ENCODE data around the gene TSPAN5.

Gene TSPAN5

DNA sequence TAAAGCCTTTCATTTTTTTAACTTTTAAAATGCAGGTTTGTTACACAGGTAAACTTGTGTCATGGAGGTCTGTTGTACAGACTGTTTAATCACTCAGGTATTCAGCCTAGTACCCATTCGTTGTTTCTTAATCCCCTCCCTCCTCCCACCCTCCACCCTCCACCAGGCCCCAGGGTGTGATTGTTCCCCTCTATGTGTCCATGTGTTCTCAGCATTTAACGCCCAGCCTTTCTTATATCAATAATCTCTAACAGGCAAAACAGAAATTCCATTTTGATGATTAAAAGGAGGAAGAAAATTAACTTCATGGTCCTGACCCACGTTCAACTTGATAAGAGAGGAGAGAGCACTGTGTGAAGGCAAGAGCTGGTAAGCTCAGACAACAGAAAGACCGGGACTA, 75.1 kb downstream of the TSPAN5 start:
- DNase-seq, result no peak

DNA sequence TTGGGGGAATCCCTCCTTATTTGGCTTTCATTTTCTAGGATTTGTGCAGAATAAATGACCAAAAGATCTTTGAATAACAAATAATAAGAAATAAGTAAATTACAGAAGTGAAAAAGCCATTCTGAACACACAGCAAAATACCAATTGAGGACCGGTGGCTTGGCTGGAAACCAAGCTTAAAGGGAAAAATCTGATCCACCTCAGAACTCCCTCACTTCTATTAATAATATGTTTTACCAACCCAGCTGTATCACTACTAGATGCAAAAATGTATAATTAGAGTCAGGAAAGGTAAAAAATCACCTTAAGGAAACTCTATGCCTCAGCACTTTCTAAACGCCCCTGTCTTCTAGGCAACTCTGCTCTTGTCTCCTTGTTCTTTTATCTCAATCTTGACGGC, 77.3 kb downstream of the TSPAN5 start:
- DNase-seq, result no peak

DNA sequence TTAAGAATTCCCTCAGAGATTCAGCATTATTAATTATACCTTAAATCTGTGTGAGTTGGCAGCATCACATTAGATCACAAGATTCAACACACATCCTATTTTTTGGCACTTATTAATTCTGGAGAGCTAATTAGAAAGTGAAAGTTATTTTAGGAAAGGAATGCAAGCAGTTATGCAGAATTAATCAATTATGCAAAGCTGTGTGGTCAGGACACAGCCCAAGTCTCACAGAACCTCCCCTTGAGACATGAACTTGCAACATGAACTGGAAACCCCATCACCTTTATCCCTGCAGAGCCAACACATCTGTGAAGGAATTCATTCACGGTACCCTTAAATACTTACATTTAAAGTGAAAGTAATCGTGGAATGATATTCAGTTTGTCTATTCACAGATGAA, 80.5 kb downstream of the TSPAN5 start:
- DNase-seq, result no peak

DNA sequence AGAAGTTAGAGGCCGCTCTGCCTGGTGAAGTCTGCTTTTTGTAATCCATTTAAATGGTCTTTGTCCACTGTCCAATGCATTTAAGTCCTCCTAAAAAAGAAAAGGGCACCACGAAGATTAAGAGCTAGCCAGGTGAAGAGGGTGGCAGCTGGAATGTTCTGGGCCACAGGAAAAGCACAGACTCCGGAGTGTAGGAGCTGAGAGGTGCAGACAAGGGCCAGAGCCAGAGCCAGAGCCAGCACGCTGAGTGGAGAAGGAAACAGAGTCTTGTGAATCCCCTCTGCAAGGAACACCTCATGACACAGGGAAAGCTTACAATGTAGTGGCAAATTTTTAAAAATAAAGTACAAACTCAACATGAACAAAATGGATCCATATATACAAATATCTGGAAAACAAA, 83.6 kb downstream of the TSPAN5 start:
- DNase-seq, result no peak

DNA sequence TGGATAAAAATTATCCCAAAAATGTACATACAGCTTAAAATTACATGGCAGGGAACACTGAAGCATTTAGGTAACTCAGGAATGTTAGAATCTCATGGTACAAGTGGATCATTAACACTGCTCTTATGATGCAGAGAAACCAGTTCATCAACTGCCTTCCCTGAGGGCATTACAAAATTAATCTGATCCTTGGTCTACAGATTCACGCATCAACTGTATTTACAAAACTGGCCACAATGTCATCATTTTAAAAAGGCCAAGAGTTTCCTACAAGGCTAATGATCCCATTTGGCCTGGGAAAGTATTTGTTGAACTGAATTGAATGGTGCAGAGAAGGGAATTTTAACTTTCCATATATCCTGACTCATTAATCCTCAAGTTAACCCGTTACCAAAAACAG, 84.6 kb downstream of the TSPAN5 start:
- DNase-seq, result no peak

DNA sequence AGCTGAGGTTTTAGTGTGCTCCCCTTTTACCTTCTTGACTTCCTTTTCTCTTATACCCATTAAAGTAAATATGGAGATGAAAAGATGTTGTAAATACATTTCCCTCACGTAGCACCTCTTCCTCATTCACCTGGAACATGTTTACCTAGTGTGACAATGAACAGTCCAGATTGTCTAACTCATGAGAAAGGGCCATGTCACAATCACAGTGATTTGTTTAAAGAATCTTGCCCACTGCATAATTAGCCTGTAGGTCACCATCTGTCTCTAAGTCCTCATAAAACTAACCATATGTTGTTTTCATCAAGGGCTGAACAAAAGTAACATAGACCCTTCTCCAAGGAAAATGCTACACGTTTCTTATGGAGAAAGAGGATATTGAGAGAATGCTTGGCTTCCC, 85.7 kb downstream of the TSPAN5 start:
- DNase-seq, result no peak

DNA sequence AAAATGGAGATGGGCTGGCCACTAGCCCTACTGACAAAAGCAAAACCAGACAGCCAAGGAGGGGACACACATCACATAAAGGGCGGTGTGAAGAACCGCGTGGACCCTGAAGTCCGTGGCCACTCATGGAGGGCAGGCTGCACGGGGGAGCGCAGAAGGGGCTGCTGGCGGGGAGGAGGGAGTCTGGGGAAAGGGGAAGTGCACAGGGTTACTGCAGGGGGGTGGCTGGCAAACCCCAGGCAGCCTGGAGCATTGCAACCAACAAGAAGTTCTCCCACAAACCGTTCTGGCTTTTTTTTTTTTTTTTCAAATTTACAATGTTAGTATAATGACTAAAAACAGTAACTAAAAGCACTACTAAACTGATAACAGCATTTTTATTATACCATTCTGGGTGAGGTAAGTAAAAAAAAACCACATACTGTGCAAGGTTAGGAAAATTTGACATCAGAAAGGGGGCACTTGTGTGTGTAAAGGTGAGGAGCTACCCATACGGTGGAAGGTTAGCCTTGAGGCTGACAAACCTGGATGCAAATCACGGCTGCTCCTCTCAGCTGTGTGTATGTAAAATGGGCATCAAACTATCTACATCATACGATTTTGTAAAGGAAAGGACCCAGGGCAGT, 87.1 kb downstream of the TSPAN5 start:
- DNase-seq, result peak in 1 of 2 donors; percentile 50

DNA sequence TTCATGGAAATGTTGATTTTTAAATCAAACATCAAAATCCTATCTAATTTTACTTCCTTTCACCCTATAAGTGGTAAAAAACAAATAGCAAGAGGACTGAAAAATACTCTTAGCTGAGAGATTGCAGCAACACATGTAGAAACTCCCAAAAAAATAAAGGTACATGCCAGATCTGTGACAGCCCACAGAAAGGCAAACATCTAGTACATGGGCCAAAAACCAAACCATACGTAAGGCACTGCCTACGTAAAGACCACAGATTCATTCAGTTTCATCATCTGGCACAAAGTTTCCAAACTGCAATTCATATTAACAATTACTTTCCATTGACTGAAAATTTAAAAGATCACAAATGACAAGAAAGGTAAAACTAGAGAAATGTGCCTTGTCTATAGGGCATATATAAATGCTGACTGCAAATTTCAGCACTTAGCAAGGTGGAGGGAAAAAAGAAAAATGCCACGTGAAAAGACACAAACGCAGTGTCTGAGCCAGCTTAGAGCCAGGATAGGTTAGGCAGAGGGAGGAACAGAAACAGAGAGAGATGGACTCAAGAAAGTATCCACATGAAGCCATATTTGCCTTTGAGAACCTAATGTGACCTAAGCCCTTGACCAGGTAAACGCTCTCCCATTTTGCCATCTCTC, 88.1 kb downstream of the TSPAN5 start:
- DNase-seq, result no peak

DNA sequence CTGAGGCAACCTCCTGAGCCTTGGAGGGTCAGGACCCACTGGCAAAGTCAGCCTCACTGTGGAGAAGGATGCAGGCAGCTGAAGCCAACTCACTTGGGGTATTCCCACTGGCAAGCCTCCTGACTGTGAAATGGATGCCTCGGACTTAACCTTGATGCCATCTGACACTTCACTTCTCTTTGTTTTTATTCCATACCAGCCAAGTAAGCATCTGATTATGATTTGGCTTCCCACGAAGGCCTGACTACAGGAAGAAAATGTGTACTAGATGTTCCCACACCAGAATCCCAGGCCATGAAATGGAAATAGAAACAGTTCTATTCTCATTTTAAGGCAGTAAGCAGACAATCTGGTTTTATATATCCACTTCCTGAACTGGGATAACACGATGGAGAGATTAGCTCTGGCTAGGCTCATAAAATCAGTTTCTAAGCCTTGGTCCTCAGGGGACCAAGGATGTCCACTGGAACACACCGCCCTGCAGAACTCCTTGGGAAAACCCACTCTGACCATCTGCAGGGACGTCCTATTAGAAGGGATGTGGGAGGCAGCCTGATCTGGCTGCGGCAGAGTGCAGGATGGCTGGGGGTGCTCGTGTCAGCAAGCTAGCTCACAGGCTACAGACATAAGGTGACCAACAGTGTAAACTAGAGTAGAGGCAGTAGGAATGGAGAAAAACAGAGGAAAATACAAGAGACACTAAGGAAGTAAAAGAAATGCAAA, 89.3 kb downstream of the TSPAN5 start:
- no peak for DNase-seq

DNA sequence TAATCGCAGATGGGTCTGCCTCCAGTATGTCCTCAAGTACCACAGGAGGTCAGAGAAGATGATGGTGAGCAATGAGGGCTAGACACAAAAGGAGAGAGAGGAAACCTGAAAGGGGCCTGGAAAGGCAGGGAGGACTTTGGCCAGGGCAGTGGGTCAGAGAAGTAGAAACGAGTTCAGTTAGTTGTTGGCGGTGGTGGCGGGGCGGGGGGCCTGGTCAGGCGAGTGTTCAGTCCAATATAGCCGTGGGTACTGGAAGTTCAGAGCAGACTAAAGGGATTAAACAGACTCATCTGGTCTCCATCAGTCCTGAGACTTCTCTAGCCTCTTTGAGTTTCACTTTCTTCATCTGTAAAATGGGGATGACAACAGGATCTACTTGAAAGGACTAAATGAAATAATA, 90.8 kb downstream of the TSPAN5 start:
- no peak for DNase-seq

DNA sequence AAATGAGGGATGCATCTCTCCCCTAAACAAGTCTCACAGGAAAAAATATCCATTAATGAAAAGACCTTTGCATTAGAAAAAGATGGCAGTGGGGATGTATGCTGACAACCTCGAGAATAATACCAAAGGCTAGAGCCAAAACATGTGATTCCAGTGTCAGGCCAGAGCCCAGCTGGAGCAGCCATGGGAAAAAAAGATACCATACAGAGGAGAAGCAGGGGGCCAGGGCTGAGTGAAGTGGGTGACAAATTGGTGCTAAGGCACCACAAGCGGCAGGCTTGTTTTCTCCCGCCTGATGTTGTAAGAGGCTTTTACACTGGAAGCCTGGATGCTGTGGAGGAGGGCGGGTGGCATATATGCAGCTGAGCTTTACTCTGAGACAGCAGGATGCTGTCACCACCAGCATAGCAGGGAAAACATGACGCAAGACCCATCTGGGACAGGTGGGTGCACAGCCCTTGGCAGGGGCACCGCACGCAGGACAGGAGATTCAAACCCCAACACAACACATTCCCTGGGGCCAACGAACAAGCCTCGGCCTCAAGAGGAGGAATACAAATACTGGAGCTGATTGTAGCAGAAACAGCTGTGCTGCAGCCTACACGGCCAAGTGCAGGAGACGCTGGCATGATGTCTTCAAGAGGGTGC, 91.9 kb downstream of the TSPAN5 start:
- DNase-seq, result no peak

DNA sequence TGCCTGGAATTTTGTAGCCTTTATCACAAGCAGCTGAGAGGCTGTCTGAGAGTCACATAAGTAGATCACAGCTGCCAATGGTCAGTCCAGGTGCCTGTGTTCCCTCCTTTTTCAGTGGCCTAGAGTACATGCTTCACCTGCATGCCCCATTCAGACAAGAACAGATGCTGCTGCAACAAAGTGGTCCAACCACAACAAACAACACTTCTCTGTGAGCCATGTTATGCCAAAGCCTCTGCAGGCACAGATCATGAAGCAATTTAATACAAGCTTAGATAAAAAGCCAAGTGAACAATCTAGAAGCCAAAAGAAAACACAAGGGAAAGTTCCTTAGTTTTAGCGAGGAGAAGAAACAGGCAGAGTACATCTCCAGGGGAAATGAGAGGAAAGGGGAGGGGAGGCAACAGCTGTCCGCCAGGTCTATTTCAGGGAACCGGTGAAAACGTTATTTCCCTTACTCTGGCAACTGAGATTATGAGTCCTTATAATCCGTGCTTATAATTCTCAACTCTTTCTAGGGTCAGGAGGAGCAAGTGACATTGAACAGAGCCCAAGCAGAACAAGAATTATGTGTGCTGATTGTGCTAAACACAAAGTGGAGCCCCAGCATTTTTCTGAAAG, 92.6 kb downstream of the TSPAN5 start:
- no peak for DNase-seq

DNA sequence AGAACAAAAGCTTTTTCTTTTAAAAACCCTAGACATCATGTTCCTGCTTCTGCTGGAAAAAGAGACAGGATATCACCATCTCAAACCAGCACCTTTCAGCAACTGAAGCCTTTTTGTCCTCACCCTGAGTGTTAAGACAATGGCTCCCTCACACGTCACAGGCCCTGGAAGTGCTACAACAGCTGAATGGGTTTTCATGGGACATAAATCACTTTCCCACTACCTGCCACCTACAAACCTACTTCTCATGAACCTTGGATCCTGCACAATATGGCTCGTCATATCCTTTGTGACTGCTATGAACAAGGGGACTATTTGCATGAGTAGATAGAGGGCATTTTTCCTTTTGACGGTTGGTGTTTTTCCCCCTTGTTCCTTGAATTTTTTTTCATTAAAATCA, 93.6 kb downstream of the TSPAN5 start:
- DNase-seq, result no peak

DNA sequence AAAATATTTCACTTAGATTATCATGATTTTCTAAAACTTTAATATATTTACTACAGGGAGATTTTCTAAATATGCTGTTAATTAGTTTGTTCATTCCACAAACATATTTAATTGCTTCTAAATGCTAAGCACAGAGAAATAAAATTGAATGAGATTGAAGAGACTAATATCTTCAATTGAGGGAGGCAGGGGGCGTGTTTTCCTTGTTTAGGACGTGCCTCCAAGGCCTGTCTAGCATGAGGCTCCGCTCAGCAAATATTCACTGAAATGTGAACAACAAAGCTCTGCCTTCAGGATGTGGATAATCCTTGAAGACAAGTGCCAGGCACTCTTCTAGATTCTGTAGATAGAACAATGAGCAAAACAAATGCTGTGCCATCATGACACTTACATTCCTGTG, 98.1 kb downstream of the TSPAN5 start:
- no peak for DNase-seq

DNA sequence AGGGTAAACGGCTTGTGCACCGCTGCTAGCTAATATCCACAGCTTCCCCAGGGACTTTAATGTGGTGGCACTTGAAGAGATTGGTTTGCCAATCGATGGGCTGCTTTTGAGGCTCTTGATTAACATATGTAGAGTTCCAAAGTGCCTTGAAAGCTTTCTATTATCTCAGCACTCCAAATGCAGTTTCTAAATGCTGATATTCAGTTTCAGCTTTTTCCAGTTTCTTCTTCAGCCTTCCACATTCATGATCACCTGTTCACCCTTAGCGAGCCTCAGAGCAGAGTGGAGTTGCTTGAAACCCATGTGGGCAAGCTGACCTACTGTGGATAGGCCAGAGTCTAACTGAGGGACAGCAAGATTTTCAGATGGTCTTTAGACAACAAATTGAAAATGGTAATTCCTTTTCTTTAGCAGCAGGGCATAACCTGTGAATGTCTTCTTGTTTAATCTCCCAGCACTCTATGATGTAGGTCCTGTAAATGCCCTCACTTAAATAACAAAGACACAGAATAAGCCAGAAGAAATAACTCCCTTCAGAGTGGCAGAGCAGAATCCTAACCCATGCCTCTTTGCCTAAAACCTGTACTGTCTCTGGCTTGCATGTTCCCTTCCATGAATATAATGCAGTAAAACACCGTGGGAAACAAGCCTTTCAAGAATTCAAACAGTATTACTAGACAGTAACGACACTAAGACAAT, 99.8 kb downstream of the TSPAN5 start:
- DNase-seq, result no peak

DNA sequence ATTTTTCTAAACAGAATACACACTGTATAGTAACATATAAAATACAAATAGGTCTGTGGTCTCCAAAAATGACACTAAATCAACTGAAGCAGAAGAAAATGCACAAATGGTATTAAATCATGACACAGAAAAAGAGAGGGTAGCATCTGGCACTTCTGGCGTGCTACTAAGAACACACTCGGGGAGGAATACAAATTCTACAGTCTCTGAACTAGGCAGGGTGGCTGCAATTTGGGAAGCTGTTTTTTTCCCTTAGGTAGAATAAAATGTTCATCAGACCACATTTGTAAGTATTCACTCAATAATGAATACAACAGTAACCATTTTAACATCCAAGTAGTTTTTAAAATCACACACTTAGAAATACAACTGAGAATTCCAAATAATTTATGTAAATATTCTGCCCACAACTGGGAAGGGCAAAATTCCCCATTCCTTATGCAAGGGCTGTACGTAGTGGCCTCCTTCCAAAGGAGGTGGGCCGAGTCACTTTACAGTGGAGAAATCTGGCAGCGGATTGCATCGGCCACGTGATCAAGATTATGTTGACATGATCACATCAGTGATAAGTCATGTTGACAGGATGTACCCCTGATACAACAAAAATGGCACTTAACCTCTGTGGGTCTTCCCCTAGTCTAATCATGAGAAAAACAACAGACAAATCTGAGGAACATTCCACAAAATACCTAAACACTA, 101.1 kb downstream of the TSPAN5 start:
- no peak for DNase-seq

DNA sequence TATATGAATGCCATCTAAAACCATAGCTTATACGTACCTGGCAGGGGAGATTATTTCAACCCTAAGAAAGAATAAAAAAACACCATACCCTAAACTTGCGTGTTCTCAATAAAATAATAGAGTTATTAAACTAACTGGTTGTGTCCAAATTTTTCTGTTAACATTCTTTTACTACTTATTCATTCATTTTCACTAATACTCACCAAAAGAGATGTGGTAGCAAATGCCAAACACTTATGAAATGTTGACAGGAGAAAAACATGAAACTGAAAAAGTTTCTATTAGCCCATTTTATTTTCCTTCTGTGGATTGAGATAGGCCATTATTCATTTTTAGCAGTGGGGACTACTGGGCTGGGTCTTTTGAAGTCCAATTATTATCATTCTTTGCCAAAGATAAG, 102.0 kb downstream of the TSPAN5 start:
- DNase-seq, result no peak

DNA sequence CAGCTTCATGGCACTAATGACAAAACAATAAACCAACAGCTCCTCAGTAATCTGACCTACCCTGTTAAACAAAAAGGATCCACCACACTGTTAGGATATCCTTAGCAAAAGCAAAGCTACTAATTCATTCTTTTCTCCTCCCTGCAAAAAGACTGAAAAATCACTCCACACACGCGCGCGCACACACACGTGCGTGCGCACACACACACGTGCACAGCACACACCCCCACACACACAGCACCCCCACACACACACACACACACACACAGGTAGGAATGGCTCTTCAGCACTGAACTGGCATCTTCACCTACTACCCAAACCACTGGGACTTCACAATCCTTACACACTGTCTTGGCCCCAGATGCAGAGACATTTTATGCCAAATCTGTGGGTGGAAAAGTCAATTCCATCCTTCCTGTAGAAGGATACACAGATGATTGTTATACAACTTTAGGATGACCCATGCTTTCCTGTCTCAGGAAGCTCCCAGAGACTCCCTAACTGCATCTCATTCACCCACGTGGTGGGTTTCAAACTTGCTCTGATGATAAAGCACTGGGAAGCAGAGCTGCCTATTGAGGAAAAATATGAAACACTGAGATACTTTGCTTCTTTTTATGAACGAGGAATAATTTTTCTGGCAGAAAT, 102.5 kb downstream of the TSPAN5 start:
- no peak for DNase-seq

DNA sequence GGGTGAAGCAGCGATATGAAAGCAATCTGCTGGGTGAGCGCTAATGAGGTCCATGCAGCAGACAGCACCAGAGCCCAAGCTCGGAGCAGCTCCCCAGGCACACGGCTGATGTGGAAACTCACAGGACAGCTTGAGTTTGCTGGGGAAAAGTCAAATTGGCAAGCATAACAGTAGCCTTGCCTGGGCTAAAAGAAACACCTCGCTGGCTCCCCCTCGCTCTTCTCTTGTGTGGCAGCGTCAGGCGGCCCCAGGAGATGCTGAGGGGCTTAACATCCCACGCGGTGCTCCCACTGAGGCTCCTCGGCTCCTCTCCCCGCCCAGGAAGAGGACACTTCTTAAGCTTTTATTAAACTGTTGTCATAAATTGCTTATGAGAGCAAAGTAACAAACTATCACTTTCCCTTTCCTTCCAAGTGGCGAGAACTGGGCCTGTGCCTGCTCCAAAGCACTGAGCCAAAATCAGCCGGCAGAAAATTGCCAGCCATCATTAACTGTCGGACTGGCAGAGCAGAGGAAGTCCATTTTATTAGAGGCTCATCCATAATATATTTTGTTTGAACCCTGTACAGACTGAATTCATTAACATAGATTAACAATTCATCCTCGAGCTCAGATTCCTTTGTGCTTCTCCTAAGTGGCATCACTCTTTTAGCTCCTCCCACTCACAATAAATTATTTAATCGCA, 111.4 kb downstream of the TSPAN5 start:
- no peak for DNase-seq

DNA sequence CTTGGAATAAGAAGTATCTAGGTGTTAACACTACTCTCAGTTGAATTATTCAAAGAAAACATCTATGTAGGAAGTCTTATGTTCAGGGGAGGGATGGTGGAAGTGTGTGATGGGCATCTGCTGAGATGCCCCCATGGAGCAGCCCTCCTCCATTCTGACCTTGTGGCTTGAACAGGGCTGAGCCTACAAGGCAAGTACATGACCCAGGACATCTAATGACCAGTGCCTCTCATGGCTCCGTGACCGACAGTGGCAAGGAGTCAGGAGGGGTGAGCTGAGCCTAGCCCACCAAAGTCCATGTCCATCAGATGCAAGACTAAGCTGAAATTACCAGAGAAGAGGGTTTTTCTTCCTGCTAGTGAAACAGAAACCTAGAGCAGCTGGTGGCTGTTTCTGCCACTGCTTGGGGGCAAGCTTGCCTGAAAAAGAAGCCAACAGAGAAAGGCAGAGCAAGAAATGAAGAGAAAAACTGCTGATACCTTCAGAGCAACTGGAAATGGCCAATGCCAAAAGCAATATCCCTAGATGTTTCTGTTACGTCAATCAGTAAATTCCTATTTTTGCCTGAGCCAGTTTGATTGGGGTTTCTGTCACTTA, 113.5 kb downstream of the TSPAN5 start:
- DNase-seq, result no peak

Measured in bone marrow (tissue), 2 donors.